ENCODE results near the gene CYP19A1.

DNA sequence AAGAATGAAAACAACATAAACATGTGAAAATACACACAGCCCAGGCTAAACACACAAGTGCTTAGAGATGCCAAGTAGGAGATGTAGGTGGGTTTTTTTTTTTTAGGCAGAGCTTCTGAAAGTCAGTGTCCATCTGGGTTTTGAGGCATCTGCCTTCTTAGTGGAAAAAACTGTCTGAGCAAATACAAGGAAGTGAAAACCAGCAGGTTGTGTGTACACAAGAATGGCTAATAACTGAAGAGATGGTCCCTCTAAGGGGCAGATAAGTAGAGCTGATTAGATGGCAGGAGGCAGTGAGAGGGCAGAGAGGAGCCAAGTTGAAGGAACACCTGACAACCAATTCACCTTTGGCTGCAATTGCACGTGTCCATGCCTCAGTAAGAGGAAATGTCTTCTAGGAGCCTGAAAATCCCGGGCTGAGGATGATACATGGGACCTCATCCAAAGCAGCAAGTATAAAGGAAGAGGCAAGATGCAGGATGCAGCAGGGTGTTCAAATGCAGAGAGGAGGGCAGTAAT lies 34.9 kb downstream of the CYP19A1 start:
- TF ChIP-seq CTCF (IDR thresholded peaks at IDR 0.05; ENCODE audit: low read depth, low read length) (no peak), EZH2phosphoT487 (IDR thresholded peaks at IDR 0.05; ENCODE audit: low read depth) (no peak)

All from OCI-LY3 (cell line).